GM10266 (cell line): Measurements from ENCODE around the gene TSPEAR.
A peak's percentile ranks its signal among the peaks of the same experiment; 100 is the strongest.

Experiments used
- DNase-seq: peaks from one replicate; pipeline ENCODE4 v3.0.0; 2012; ENCODE audit errors: extremely low spot score
- CTCF ChIP-seq: IDR thresholded peaks from 2 replicates; pipeline ENCODE4 v1.5.1; 2012; ENCODE audit warnings: mild to moderate bottlenecking, low read depth; ENCODE audit not compliant: control insufficient read depth, insufficient read depth; ENCODE audit errors: missing control alignments

Gene TSPEAR

GRCh38 chr21:44572959-44573583 is 138.3 kb downstream of the TSPEAR start:
- TF ChIP-seq CTCF = no peak
- DNase-seq = peak; percentile 20

DNA sequence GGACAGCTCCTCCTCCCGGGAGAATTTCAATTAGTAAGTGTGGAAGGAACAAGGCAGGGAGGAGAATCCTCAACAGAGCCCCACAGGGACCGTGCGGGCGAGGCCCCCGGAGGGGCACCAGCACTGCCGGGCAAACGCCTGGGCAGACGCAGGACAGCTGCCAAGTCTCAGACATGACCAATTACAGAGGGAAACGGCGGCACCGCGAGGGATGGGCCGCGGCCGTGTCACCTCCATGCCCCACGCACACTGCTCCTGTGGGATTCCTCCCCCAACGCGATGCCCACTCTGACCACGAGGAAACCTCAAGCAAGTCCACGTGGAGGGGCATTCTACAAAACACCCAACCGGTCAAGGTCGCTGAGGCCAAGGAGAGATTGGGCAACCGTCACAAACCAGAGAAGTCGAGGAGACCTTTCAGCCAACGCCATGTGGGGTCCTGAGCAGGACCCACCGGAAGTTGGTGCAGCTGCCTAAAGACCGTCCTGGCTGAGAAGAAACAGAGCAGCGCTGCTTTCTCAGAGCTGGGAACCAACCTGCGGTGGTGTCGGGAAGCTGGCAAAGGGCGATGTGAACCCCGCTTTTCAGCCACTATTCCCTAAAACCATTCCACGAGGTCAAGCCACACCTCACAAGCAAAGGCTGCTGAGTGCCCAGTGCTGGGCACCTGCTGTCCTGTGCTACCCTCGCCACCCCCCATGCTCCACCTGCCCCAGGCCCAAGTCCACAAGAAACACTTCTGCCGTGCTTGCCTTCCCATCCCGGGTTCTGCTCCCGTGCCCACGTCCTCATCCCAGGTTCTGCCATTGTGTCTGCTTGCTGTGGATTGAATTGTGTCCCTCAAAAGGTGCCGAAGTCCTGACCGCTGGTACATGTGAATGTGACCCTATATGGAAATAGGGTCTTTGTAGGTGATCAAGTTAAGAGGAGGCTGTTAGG is 139.3 kb downstream of the TSPEAR start:
- no peak for TF ChIP-seq CTCF
- DNase-seq = no peak

GRCh38 chr21:44571296-44571695 is 140.1 kb downstream of the TSPEAR start:
- DNase-seq = no peak
- no peak for TF ChIP-seq CTCF

DNA sequence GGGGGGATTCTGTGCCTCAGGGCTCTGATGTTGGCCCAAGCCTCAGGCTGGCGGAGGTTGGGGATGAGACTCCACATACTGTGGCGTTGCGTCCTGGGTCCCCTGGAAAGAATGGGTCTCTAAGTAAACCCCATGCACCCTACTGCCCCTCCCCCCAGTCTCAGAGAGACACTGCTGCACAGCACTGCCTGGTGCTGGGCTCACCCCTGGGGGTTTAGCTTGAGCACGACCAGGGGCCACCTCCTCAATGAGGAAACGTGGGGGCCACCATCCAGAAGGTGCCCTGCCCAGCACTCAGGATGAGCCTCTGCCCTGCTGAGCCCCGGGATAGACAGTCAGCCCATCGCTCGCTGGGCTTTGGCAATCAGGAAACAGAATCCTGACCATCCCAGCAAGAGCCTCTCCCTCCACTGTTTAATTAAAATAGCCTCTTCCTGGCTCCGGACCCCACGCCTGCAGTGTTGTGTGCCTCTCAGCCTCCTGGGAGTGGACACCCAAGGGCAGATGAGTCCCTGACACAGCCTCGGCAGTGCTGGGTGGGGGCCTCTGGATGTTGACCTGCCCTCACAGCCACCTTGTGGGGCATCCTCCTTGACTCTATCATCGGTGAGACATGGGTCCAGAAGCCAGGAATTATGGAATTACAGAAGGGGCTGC is 141.4 kb downstream of the TSPEAR start:
- DNase-seq = no peak
- TF ChIP-seq CTCF = no peak

DNA sequence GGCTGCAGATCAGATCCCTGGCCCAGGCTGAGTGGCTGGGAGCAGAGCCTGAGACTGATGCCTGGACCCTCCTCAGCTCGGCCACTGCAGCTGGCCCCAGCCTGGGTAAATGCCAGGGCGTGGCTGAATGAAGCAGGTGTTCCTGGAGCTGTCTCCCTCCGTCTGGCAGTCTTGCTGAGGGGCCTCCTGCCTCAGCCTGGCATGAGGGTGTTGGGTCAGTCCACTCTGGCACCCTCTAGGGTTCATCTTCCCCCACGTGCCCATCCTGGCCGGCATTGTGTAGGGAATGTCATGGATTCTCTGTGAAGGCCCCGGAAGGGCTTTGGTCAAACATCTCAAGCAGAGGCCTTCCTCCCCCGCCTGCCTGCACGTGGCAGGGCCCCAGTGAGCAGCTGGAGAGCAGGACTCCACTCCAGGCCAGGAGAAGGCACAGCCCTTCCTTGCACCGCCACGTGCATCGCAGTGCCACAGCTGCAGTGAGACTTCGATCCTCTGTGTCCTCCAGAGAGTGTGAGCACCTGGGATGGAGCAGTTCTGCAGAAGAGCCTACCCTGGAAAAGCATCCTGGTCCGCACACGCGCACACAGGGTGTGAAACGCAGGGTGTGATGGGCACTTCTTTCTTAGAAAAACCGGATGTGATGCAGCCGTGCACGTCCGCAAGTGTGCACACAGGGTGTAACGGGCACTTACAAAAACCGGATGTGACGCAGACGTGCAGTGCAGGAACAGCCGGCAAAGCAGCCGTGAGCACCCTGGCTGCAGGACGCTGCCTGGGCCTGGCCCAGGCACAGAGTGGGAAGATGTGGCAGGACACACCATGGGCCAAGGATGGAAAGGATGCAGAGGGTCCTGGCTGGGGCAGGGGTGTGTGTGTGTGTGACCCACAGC is 142.5 kb downstream of the TSPEAR start:
- no peak for DNase-seq
- TF ChIP-seq CTCF = no peak

DNA sequence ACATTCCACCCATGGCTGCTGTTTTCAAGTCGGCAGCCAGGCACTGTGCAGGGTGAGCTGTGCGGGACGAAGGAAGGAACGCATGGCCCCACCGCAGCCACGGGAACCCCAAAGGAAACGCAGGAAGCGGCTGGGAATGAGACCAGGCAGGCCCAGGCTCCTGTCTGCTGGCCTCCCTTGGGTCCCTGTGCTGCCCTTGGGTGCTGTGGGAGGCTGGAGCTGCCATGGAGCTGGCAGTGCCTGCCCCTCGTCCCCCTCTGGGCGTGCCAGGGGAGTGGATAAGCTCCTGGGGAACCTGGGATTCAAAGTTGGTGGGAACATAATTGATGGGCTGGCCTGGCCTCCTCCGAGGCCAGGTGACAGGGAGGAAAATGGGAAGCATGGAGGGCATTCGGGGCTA is 143.1 kb downstream of the TSPEAR start:
- TF ChIP-seq CTCF = no peak
- DNase-seq = no peak
